Astrocyte of the cerebellum (primary cell): ENCODE data around the gene ZBTB16.
A peak's percentile ranks its signal among the peaks of the same experiment; 100 is the strongest.

Source experiments
- DNase-seq: peaks from one replicate; pipeline ENCODE4 v3.0.0-alpha.2; 2011; ENCODE audit warnings: low read depth
- H3K4me3 ChIP-seq: 2 replicates; pipeline ENCODE4 v1.5.1; 2011; ENCODE audit warnings: mild to moderate bottlenecking, low read depth, low read length, moderate library complexity
- in situ Hi-C: cut with HindIII; loops from 2 replicates; pipeline ENCODE4 v1.10.0; 2017; ENCODE audit warnings: low sequenced_read_pairs
- TF ChIP-seq, protein P1 (sequence below): IDR thresholded peaks from 2 replicates; pipeline ENCODE4 v1.5.1; 2012; ENCODE audit warnings: low read length, low read depth, moderate library complexity, mild to moderate bottlenecking; ENCODE audit errors: missing control alignments

The ZBTB16 gene

DNA sequence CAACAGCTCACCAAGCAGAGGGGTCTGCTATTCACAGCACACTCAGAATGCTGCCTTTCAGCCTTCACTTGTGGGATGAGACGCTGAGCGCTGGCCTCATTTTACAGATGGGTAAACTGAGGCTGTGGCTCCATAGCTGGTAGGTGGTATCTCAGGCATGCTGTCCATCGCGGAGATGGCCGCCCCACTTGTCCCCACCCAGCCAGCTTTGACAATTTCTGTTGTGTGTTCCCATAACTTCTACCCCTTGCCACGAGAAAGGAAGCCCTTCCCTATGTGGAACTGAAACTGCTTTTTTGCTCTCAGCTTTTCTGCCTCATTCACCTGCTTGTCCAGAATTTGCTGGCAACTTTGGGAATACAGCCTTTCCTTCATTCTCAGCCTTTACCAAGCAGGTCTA is 200.6 kb downstream of the ZBTB16 start:
- in situ Hi-C loops, result loop anchor here (5.0 to 10.0 kb wide), 3 partner anchors 115 to 353 kb away; no protein-coding TSS in a partner anchor
- no peak overlapping the region for H3K4me3 ChIP-seq
- no peak for DNase-seq
- TF ChIP-seq, protein P1, sequence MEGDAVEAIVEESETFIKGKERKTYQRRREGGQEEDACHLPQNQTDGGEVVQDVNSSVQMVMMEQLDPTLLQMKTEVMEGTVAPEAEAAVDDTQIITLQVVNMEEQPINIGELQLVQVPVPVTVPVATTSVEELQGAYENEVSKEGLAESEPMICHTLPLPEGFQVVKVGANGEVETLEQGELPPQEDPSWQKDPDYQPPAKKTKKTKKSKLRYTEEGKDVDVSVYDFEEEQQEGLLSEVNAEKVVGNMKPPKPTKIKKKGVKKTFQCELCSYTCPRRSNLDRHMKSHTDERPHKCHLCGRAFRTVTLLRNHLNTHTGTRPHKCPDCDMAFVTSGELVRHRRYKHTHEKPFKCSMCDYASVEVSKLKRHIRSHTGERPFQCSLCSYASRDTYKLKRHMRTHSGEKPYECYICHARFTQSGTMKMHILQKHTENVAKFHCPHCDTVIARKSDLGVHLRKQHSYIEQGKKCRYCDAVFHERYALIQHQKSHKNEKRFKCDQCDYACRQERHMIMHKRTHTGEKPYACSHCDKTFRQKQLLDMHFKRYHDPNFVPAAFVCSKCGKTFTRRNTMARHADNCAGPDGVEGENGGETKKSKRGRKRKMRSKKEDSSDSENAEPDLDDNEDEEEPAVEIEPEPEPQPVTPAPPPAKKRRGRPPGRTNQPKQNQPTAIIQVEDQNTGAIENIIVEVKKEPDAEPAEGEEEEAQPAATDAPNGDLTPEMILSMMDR, result no peak

DNA sequence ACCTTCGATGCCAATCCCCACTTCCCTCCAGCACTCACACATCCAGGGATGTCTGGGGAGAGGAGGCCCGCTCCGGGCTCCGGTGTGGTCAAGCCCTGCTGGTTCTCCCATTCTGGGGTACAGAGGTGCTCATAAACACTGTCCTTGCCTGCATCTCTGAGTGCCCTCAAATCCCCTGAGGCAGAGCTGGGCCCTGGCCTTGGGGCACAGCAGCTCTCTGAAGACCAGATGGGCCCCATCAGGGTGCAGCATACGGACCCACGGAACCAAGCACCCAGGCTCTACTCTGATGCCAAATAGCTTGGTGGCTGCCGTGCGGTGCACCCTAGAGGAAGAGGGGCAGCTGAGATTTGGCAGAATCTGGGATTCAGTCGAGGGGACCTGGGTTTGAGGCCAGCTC is 201.0 kb downstream of the ZBTB16 start:
- no peak for DNase-seq
- TF ChIP-seq, protein P1, result no peak
- H3K4me3 ChIP-seq, result no peak overlapping the region
- in situ Hi-C loops, result loop anchor here (5.0 to 10.0 kb wide), 3 partner anchors 116 to 353 kb away; no protein-coding TSS in a partner anchor

DNA sequence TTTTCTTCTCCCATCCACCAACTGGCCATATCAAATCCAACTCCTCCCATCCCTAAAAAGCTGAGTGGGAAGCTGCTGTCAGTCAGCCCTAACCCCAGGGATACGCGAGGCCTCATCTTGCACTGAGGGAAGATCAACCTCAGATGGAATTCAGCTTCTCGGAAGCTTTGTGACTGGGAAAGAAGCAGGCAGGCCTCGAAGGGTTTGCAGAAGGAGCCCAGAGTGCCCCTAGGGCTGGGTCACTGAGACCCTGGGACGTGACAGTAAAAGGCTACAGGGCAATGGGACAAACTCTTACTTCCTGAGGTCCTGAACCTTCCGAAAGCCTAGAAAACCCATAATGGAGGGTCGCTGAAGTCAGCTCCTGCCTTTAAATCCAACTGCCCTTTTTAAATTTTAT is 202.3 kb downstream of the ZBTB16 start:
- in situ Hi-C loops, result loop anchor here (5.0 to 10.0 kb wide), 3 partner anchors 117 to 354 kb away; no protein-coding TSS in a partner anchor
- no peak overlapping the region for H3K4me3 ChIP-seq
- DNase-seq, result no peak
- TF ChIP-seq, protein P1, result no peak

DNA sequence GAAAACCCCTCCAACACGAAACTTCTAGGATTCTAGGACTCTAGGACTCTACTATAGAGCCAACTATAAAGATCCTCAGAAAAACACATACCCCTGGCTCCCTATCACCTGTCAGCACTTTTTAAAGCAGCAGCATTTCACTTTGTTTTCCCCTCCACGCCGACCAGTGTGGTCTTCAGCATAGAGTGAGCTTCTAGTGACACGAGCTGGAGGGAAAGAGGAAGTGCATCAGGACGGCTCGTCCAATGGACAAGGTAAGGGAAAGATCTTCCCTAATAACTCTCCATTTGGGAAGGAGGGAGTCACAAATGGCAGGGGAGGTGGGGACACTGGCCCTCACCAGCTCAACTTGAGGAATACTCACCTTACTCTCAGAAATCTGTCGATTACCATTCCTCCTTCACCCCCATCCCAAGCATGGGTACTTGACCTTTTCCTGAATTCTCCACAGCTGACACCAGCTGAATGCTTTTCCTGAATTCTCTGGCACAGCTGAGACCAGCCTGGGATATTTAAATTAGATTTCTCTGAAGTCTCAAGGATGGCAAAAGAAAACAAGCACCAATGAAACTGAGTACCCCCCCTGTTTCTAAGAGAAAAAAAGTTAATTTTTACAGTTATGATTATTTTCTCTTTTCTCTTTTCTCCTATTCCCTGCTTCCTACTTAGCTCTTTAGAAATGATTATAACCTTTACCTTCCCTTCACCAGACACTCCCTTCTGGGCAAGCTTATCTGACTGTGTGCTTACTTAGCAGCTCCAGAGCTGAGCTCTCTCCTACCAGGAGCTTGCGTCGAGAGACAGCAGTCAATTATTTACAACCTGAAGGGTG is 203.4 kb downstream of the ZBTB16 start:
- TF ChIP-seq, protein P1, result peak; percentile 90
- H3K4me3 ChIP-seq, result no peak overlapping the region
- in situ Hi-C loops, result loop anchor here (5.0 to 10.0 kb wide), 3 partner anchors 118 to 356 kb away; no protein-coding TSS in a partner anchor
- peak; percentile 40 for DNase-seq

DNA sequence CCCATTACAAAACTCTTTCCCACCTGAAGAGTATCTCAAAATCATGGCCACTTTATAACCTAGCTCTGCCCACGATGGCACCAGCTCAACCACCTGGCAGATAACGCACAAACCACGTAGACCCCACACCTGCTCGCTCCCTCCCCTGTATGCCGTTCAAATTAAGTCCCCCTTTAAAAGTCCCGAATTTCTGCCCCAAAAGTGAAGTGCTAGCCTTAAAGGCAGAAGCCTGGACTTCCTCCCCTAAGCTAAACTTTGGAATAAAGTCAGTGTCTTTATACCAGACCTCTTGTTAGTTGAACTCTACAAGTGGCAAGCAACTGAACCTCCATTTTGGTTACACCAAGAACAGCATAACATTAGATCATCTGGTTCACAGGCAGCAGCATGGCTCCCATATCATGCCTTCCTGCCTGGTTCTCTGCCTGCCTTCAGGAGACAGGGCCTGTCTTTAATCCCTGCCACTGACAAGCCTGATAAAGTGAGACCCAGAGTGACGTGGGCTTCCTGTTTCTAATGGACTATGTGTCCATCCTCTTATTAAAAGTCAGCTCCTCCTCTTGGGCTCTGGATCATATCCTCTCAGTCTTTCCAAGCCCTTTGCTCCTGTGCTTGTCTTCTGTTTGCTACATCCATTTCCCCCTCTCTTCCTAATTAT is 204.1 kb downstream of the ZBTB16 start:
- DNase-seq, result no peak
- TF ChIP-seq, protein P1, result no peak
- in situ Hi-C loops, result loop anchor here (5.0 to 10.0 kb wide), 3 partner anchors 119 to 356 kb away; no protein-coding TSS in a partner anchor
- H3K4me3 ChIP-seq, result no peak overlapping the region

DNA sequence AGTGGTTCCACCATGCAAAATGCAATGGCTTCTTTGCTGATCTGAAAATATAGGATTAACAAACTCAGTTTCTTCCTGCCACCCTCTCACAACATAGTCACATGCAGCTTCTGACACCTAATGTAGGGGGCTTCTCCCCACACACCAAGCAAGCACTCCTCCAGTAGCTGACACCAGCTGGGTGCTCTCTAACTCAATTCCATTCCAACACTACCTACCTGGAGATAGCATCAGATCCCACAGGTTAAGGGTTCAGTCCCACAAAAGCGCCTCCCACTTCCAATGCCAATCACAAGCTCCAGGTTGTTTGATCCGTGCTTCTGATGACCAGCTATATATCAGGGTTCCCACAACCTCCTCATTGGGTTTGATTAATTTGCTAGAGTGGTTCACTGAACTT is 204.9 kb downstream of the ZBTB16 start:
- no peak overlapping the region for H3K4me3 ChIP-seq
- in situ Hi-C loops, result loop anchor here (5.0 to 10.0 kb wide), 3 partner anchors 120 to 357 kb away; no protein-coding TSS in a partner anchor
- no peak for DNase-seq
- TF ChIP-seq, protein P1, result no peak
